Heart right ventricle (tissue), 16 donors: Measurements from ENCODE around the gene ZFAND2B. TPM values are rescaled to one million over a fixed set of nuclear protein-coding genes. Genes with fewer than 3 reads are reported as not detected.

Source experiments
- ATAC-seq, 8 donors: fragments of 200-7000 bp; cut with Tn5 transposase; one replicate each; pipeline ENCODE4 v1.9.1; 2020; ENCODE audit warnings: mild to moderate bottlenecking in 8 of 8, moderate library complexity in 8 of 8, moderate number of reproducible peaks in 1 of 8
- DNase-seq, 2 donors: peaks; one replicate each; pipeline ENCODE4 v3.0.0-alpha.2; 2020
- H3K27ac ChIP-seq, 10 donors: fragments of 200-600 bp; sonication (generic) in 2 of 10; one replicate each; pipeline versions ENCODE4 v1.5.0 to v1.8.0; 2020 to 2022; ENCODE audit warnings: mild to moderate bottlenecking in 3 of 10
- H3K27me3 ChIP-seq, 7 donors: fragments of 200-600 bp; one replicate each; pipeline ENCODE4 v1.8.0; 2021 to 2022; ENCODE audit warnings: mild to moderate bottlenecking in 2 of 7
- H3K36me3 ChIP-seq, 9 donors: fragments of 200-600 bp; sonication (generic) in 1 of 9; one replicate each; pipeline versions ENCODE4 v1.5.0 to v1.8.0; 2020 to 2022; ENCODE audit warnings: mild to moderate bottlenecking in 2 of 9
- H3K4me1 ChIP-seq, 9 donors: fragments of 200-600 bp; sonication (generic) in 1 of 9; one replicate each; pipeline versions ENCODE4 v1.5.0 to v1.8.0; 2020 to 2022; ENCODE audit warnings: mild to moderate bottlenecking in 4 of 9
- H3K4me3 ChIP-seq, 10 donors: fragments of 200-600 bp; sonication (generic) in 2 of 10; one replicate each; pipeline versions ENCODE4 v1.5.0 to v1.8.0; 2020 to 2022; ENCODE audit warnings: mild to moderate bottlenecking in 7 of 10, moderate library complexity in 2 of 10
- H3K9me3 ChIP-seq, 11 donors: fragments of 200-600 bp in 10 of 11; sonication (generic) in 2 of 11; one replicate each; pipeline versions ENCODE4 v1.5.0 to v1.8.0; 2013 to 2022; ENCODE audit warnings: mild to moderate bottlenecking in 2 of 11, control low read depth in 1 of 11, moderate library complexity in 1 of 11
- WGBS, 2 donors: extraction: QIAGEN DNeasy Blood & Tissue Kit; methylation state at CpG; one replicate each; pipeline ENCODE4 v1.1.7; 2013; ENCODE audit warnings: inconsistent platforms in 1 of 2; 5-methylcytosine and 5-hydroxymethylcytosine counted together
- intact Hi-C, 10 donors: fragments of 100-400 bp; cut with DNase I; formaldehyde crosslinking; loops; one replicate each; pipeline versions ENCODE4 v1.11.1 to v1.14.2; 2022
- polyA plus RNA-seq, 2 donors: library from polyadenylated mRNA; stranded (reverse); fragments of 200-250 nt; gene quantifications; one replicate each; pipeline ENCODE4 v1.2.3, GENCODE V29; 2013
- total RNA-seq, 10 donors: library from RNA; stranded (reverse); fragmentation: NEBNext Ultra II Directional in 3 of 10; extraction: Animal tissue kit (Norgen Biotek cat#: 25700) in 3 of 10; gene quantifications; one replicate each; pipeline versions ENCODE4 v1.2.1 to v1.2.4, GENCODE V29; 2021 to 2023
- TF ChIP-seq, protein P1 (sequence below), 9 donors: fragments of 200-600 bp; sonication (generic) in 2 of 9; IDR thresholded peaks; one replicate each; pipeline versions ENCODE4 v1.5.0 to v1.8.0; 2021 to 2022; ENCODE audit warnings: antibody characterized with exemption in 9 of 9, mild to moderate bottlenecking in 5 of 9, moderate library complexity in 1 of 9
- donor health status: Arrhythmogenic right ventricular cardiomyopathy.
- donor health status: ischemic (EF 13 %, LVEDD 7.1; RV severe dilation, severe dysfunction).
- donor health status: healthy with polysubstance abuse.
- donor health status: DM: no; HTN: yes; CAD: no.
- donor health status: DM: no; HTN: no; CAD: no.
- donor health status: ischemic (EF 25% LVEDD 6.9; RV normal size, moderate dysfunction).
- donor health status: ischemic (EF 25% LVEDD 5.7; RV mildly dilated, moderate dysfunction).
- donor health status: healthy.
- donor health status: DM: yes; HTN: yes; CAD: no.
- donor health status: Ischemic cardiomyopathy.
- donor health status: ischemic (EF 35%, LVEDD 5.7; RV mildly dilated, moderate dysfunction).
- donor health status: nonischemic (EF 11% LVEDD 7.7; RV severe dilation, severe dysfunction).
- donor health status: DM: yes; HTN: yes; CAD: no.
- donor health status: PGD.
- donor health status: ischemic (EF 29% LVEDD 5.4; RV normal size, mild dysfunction).
- donor health status: nonischemic (EF 23%, LVEDD 6.1; RV moderate dilation, normal function).

ZFAND2B gene
- total and polyA plus RNA-seq, 12 donors, result 11.5 to 40.8 (median 17.4) TPM

DNA sequence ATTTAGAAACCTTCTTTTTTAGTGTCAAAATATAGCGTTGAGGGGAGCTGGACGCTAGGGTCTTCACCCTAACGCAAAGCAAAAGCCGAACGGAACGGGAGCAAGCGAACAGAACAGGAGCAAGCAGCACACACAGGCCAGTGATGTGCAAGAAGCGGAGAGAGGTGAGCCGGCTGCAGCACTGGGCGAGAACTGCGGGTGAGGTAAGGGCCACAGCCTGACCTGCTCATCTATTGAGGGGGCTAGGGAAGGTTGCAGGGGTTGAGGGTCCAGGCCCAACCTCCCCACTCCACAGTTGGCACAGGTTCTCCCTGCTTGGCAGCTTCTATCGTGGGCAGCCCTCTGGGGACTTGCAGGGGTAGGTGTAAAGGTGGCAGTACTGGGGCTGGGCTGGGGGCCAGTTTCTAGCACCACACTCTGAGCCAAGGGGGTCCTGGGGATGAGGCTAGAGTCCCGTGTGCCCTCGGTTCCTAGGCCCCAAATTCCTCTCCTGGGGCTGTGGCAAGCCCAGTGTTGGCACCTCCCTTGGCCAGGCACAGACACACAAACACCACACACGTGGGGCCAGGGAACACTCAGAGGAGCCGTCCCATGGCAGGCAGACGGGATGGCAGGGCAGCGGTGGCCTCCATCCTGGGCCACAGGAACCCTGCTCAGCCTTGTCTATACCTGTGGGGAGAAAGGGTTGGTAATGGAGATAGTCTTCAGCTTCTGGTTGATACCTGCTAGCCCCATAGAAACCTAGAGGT lies 13.4 kb downstream of the ZFAND2B start:
- DNase-seq (no peak), ATAC-seq (no peak)
- TF ChIP-seq, protein P1, sequence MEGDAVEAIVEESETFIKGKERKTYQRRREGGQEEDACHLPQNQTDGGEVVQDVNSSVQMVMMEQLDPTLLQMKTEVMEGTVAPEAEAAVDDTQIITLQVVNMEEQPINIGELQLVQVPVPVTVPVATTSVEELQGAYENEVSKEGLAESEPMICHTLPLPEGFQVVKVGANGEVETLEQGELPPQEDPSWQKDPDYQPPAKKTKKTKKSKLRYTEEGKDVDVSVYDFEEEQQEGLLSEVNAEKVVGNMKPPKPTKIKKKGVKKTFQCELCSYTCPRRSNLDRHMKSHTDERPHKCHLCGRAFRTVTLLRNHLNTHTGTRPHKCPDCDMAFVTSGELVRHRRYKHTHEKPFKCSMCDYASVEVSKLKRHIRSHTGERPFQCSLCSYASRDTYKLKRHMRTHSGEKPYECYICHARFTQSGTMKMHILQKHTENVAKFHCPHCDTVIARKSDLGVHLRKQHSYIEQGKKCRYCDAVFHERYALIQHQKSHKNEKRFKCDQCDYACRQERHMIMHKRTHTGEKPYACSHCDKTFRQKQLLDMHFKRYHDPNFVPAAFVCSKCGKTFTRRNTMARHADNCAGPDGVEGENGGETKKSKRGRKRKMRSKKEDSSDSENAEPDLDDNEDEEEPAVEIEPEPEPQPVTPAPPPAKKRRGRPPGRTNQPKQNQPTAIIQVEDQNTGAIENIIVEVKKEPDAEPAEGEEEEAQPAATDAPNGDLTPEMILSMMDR (IDR thresholded peaks at IDR 0.05), result no peak
- intact Hi-C loops, result loop anchor here in 5 of 10 donors (2.0 to 10.0 kb wide), 4 partner anchors 43 to 75 kb away; partner anchors contain the start of genes CNPPD1 (in 2 of the 5), RETREG2 (in 2 of the 5) and NHEJ1 (in 1 of the 5)
- peaks cover 2 to 72% (median 52%) of the 10 kb centered on the region in 9 donors for H3K36me3 ChIP-seq
- peaks cover 12 to 40% (median 35%) of the 10 kb centered on the region in 9 donors for H3K4me1 ChIP-seq
- no peaks in the 10 kb centered on the region for H3K9me3 ChIP-seq
- H3K4me3 ChIP-seq, result peak overlapping the region in 4 of 10 donors; percentile 62 to 75 (median 65)
- 86 to 89% methylated on average over 18 of the region's 18 CpGs for WGBS, 2 donors
- H3K27me3 ChIP-seq, result no peaks in the 10 kb centered on the region
- peak overlapping the region in 4 of 10 donors; percentile 90 to 93 (median 92) for H3K27ac ChIP-seq

DNA sequence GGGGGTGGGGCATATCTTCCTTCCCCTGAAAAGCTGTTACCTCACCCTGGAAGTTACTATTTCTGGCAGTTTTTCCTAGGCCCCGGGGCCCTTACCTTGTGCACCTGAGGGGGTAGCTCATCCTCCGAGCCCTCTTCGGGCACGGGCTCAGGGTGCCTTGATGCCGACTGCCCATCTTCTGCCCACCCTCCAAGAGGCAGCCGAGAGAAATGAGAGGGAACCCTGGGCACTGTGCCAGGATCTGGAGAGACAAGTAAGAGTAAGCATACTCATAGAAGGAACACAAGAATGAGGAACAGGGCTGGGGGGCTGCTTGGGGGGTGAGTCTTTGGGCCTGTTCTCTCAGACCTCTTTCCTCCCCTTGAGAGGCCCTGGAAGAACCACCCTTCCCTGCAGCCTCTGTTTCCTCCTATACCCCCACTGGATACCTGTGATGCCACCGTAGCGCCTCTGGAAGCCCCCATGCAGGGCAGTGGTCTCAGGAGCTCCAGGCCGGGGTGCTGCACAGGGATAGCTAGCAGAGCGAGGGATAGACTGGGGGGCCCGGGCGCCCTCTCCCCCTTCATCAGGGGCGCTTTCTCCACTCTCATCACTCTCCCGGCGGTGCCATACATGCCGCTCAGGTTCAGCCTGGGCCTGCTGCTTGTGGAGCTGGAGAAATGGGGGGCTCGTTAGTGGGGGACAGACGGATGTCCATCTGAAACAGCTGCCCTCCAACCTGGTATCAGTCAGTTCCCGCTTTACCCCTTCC lies 14.2 kb downstream of the ZFAND2B start:
- intact Hi-C loops, result loop anchor here in 1 of 10 donors (10.0 kb wide), 1 partner anchor 74 kb away; no protein-coding TSS in a partner anchor
- peaks cover 2 to 72% (median 54%) of the 10 kb centered on the region in 9 donors for H3K36me3 ChIP-seq
- peaks cover 12 to 45% (median 35%) of the 10 kb centered on the region in 9 donors for H3K4me1 ChIP-seq
- WGBS, 2 donors, result 87 to 90% methylated on average over 18 to 19 of the region's 19 CpGs
- H3K4me3 ChIP-seq, result no peak overlapping the region
- no peak overlapping the region for H3K27ac ChIP-seq
- no peaks in the 10 kb centered on the region for H3K9me3 ChIP-seq
- no peak for DNase-seq
- no peak for ATAC-seq
- no peaks in the 10 kb centered on the region for H3K27me3 ChIP-seq
- TF ChIP-seq, protein P1 (IDR thresholded peaks at IDR 0.05), result no peak

DNA sequence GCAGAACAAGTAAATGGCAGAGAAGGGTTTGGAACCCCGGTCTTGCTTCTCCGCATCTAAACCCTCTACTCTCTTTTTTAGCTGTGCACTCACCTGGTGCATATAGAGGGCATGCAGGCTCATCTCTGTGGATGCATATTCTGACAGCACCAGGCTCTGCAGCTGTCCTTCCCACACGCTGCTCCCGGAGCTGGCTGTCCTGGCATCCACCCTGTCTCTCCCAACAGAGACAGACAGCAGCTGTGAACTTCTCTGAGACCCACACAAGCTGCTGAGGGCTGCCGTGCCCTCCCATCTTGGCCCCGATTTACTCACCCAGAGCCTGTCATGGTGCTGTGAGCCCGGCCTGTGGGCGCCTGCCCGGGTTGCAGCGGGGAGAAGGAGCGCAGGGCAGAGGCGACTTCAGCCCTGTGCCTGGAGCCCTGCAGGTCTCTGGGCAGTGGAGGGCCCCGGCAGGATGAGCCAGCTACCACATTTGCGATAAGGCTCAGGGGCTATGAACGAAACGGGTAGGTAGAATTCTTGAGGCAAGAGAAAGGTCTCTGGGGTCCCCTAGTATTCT lies 15.5 kb downstream of the ZFAND2B start:
- Histone ChIP-seq H3K36me3 (peaks cover 2 to 77% (median 58%) of the 10 kb centered on the region in 9 donors), H3K27me3 (no peaks in the 10 kb centered on the region), H3K27ac (no peak overlapping the region), H3K4me3 (no peak overlapping the region), H3K4me1 (peaks cover 12 to 48% (median 33%) of the 10 kb centered on the region in 9 donors), H3K9me3 (no peaks in the 10 kb centered on the region)
- 93 to 94% methylated on average over 16 of the region's 16 CpGs for WGBS, 2 donors
- ATAC-seq (no peak), DNase-seq (no peak)
- intact Hi-C loops, result loop anchor here in 1 of 10 donors (10.0 kb wide), 1 partner anchor 73 kb away; no protein-coding TSS in a partner anchor
- TF ChIP-seq, protein P1 (IDR thresholded peaks at IDR 0.05), result no peak
